HL-60 (cell line): ENCODE results near the gene NCAPD3.
A peak's percentile ranks its signal among the peaks of the same experiment; 100 is the strongest.

ENCODE experiments used
- DNase-seq, 2 experiments: peaks; one replicate each; pipeline ENCODE4 v3.0.0-alpha.2; 2010 to 2020; ENCODE audit warnings: low read depth in 1 of 2, low spot score in 1 of 2
- H3K27ac ChIP-seq: fragments of 250-450 bp; sonication (Bioruptor Pico); replicated peaks from 2 replicates; pipeline ENCODE4 v1.5.1; 2020; ENCODE audit warnings: mild to moderate bottlenecking, moderate library complexity
- H3K27me3 ChIP-seq: fragments of 250-450 bp; sonication (Bioruptor Pico); 2 replicates; pipeline ENCODE4 v1.5.1; 2021; ENCODE audit warnings: mild to moderate bottlenecking, moderate library complexity; ENCODE audit not compliant: insufficient read depth, poor library complexity, severe bottlenecking
- H3K4me3 ChIP-seq: replicated peaks from 2 replicates; pipeline ENCODE4 v1.5.1; 2011; ENCODE audit warnings: mild to moderate bottlenecking, control low read depth, low read length; ENCODE audit not compliant: insufficient read depth
- GABPA ChIP-seq: IDR thresholded peaks from 2 replicates; pipeline ENCODE4 v1.6.1; 2012; ENCODE audit warnings: low read depth
- POLR2AphosphoS5 ChIP-seq: IDR thresholded peaks from 2 replicates; pipeline ENCODE4 v1.6.1; 2012; ENCODE audit warnings: low read depth
- SPI1 ChIP-seq: IDR thresholded peaks from 2 replicates; pipeline ENCODE4 v1.6.1; 2012; ENCODE audit warnings: low read depth, mild to moderate bottlenecking, borderline replicate concordance
- TF ChIP-seq, protein P1 (sequence below): IDR thresholded peaks from one replicate; pipeline ENCODE4 v1.5.1; 2011; ENCODE audit warnings: low read length, control low read depth, inconsistent platforms; ENCODE audit not compliant: insufficient read depth
- TF ChIP-seq, protein P2 (sequence below): IDR thresholded peaks from 2 replicates; pipeline ENCODE4 v1.6.1; 2012; ENCODE audit warnings: low read depth; ENCODE audit not compliant: insufficient replicate concordance

NCAPD3 gene

DNA sequence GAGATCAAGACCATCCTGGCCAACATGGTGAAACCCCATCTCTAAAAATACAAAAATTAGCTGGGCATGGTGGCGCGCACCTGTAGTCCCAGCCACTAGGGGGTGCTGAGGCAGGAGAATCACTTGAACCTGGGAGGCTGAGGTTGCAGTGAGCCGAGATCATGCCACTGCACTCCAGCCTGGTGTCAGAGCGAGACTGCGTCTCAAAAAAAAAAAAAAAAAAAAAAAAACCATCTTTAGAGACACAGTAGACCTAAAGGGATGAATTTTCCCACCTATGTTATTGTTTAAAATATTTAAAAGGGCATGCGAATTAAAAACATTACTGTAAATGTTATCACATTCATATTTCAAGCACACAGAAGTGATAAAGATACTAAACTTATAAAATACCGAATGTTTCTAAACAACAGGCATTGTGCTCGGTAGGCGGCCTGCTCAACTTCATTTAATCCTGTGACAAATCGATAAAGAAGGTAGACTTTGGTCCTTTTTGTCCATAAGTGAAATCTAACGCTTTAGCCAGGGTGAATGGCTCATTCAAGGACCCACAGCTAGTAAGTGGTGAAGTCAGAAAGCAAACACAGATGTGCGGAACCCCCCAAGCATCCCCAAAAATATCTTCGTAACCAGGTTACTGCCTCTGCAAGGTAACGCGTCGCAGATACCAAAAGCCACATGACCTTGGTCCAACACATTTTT is 16.1 kb downstream of the NCAPD3 start:
- H3K27ac ChIP-seq = no peak overlapping the region
- TF ChIP-seq POLR2AphosphoS5 = no peak
- TF ChIP-seq, protein P1, sequence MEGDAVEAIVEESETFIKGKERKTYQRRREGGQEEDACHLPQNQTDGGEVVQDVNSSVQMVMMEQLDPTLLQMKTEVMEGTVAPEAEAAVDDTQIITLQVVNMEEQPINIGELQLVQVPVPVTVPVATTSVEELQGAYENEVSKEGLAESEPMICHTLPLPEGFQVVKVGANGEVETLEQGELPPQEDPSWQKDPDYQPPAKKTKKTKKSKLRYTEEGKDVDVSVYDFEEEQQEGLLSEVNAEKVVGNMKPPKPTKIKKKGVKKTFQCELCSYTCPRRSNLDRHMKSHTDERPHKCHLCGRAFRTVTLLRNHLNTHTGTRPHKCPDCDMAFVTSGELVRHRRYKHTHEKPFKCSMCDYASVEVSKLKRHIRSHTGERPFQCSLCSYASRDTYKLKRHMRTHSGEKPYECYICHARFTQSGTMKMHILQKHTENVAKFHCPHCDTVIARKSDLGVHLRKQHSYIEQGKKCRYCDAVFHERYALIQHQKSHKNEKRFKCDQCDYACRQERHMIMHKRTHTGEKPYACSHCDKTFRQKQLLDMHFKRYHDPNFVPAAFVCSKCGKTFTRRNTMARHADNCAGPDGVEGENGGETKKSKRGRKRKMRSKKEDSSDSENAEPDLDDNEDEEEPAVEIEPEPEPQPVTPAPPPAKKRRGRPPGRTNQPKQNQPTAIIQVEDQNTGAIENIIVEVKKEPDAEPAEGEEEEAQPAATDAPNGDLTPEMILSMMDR = no peak
- no peak for TF ChIP-seq SPI1
- TF ChIP-seq GABPA = no peak
- TF ChIP-seq, protein P2, sequence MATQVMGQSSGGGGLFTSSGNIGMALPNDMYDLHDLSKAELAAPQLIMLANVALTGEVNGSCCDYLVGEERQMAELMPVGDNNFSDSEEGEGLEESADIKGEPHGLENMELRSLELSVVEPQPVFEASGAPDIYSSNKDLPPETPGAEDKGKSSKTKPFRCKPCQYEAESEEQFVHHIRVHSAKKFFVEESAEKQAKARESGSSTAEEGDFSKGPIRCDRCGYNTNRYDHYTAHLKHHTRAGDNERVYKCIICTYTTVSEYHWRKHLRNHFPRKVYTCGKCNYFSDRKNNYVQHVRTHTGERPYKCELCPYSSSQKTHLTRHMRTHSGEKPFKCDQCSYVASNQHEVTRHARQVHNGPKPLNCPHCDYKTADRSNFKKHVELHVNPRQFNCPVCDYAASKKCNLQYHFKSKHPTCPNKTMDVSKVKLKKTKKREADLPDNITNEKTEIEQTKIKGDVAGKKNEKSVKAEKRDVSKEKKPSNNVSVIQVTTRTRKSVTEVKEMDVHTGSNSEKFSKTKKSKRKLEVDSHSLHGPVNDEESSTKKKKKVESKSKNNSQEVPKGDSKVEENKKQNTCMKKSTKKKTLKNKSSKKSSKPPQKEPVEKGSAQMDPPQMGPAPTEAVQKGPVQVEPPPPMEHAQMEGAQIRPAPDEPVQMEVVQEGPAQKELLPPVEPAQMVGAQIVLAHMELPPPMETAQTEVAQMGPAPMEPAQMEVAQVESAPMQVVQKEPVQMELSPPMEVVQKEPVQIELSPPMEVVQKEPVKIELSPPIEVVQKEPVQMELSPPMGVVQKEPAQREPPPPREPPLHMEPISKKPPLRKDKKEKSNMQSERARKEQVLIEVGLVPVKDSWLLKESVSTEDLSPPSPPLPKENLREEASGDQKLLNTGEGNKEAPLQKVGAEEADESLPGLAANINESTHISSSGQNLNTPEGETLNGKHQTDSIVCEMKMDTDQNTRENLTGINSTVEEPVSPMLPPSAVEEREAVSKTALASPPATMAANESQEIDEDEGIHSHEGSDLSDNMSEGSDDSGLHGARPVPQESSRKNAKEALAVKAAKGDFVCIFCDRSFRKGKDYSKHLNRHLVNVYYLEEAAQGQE = no peak
- H3K4me3 ChIP-seq = no peak overlapping the region
- DNase-seq = peak in 1 of 2 experiments; percentile 52
- H3K27me3 ChIP-seq = no peaks in the 10 kb centered on the region

DNA sequence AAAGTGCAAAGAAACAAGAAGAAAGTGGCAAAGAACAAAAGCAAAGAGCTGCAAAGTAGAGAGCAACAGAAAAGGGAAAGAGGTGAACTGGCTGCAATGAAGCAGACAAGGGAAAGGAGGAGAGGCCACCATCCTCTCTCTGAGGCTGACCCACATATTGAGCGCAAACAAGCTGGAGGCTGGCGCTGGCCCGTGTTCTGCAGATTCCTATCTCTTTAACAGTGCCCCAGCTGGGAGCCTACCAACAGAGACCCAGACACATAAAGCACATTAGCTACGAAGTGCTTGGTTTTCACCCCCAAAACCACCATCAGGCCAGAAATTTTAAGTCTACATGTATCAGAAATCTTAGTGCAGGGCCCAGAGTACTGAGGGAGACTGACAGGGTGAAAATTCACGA is 17.6 kb downstream of the NCAPD3 start:
- Histone ChIP-seq H3K4me3 (no peak overlapping the region), H3K27me3 (no peaks in the 10 kb centered on the region), H3K27ac (no peak overlapping the region)
- TF ChIP-seq, protein P1 = no peak
- no peak for TF ChIP-seq SPI1
- no peak for TF ChIP-seq GABPA
- TF ChIP-seq, protein P2 = no peak
- no peak for TF ChIP-seq POLR2AphosphoS5
- no peak for DNase-seq

DNA sequence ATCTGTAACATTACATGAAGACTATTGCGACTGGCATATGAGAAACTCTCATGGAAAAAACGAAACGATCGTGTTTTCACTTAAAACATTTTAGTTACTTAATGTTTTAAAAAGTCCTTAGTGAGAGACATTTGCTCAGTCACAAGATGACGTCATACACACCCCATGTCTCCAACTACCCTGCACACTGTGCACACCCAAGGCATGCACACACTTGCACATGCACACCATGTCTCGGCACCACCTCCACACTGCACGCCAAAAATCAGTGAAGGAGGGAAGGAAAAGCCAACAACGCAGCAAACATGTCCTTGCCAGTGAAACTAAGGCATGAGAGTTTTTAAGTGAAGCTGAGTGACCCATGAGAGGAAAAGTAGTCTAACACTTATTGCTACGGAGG is 18.0 kb downstream of the NCAPD3 start:
- Histone ChIP-seq H3K27me3 (no peaks in the 10 kb centered on the region), H3K27ac (no peak overlapping the region), H3K4me3 (no peak overlapping the region)
- TF ChIP-seq SPI1 (no peak), GABPA (no peak), POLR2AphosphoS5 (no peak)
- TF ChIP-seq, protein P2 = no peak
- TF ChIP-seq, protein P1 = no peak
- no peak for DNase-seq
